Measurements from ENCODE around the gene SDHC.
"Not testable (repeated sequence)": the region's sequence is repeated elsewhere in the genome, so short reads cannot be mapped to it uniquely, and the experiment has no call there.

The SDHC gene

GRCh38 chr1:161399257-161399998 lies 85.2 kb downstream of the SDHC start:
- in situ Hi-C loops (cut with HindIII; ENCODE audit: low sequenced_read_pairs): no loop called here
- DNase-seq (ENCODE audit: low read depth, low spot score): peak; percentile 93
- peak; percentile 35 for TF ChIP-seq CTCF (IDR thresholded peaks at IDR 0.05; ENCODE audit: low read depth, low read length)
- peak overlapping the region; percentile 92 for H3K4me3 ChIP-seq (ENCODE audit: low read depth, low read length)

GRCh38 chr1:161402446-161402845 lies 88.3 kb downstream of the SDHC start:
- in situ Hi-C loops (cut with HindIII; ENCODE audit: low sequenced_read_pairs): no loop called here
- no peak for TF ChIP-seq CTCF (IDR thresholded peaks at IDR 0.05; ENCODE audit: low read depth, low read length)
- H3K4me3 ChIP-seq (ENCODE audit: low read depth, low read length): no peak overlapping the region
- DNase-seq (ENCODE audit: low read depth, low spot score): no peak

GRCh38 chr1:161404051-161404597 lies 89.9 kb downstream of the SDHC start:
- no peak for TF ChIP-seq CTCF (IDR thresholded peaks at IDR 0.05; ENCODE audit: low read depth, low read length)
- no peak overlapping the region for H3K4me3 ChIP-seq (ENCODE audit: low read depth, low read length)
- no peak for DNase-seq (ENCODE audit: low read depth, low spot score)
- in situ Hi-C loops (cut with HindIII; ENCODE audit: low sequenced_read_pairs): no loop called here

GRCh38 chr1:161406551-161406950 lies 92.4 kb downstream of the SDHC start:
- DNase-seq (ENCODE audit: low read depth, low spot score); H3K4me3 ChIP-seq (ENCODE audit: low read depth, low read length); in situ Hi-C loops (cut with HindIII; ENCODE audit: low sequenced_read_pairs): not testable (repeated sequence)

- in situ Hi-C loops (cut with HindIII; ENCODE audit: low sequenced_read_pairs): no loop called here
These were observed 93.3 kb downstream of the SDHC start for GRCh38 chr1:161407451-161407985.

GRCh38 chr1:161408429-161409052 lies 94.4 kb downstream of the SDHC start:
- no peak for DNase-seq (ENCODE audit: low read depth, low spot score)
- H3K4me3 ChIP-seq (ENCODE audit: low read depth, low read length): no peak overlapping the region
- no peak for TF ChIP-seq CTCF (IDR thresholded peaks at IDR 0.05; ENCODE audit: low read depth, low read length)
- in situ Hi-C loops (cut with HindIII; ENCODE audit: low sequenced_read_pairs): no loop called here

More at GRCh38 chr1:161407451-161407985, 93.3 kb downstream of the SDHC start:
- no peak overlapping the region for H3K4me3 ChIP-seq (ENCODE audit: low read depth, low read length)
- DNase-seq (ENCODE audit: low read depth, low spot score): no peak
- TF ChIP-seq CTCF (IDR thresholded peaks at IDR 0.05; ENCODE audit: low read depth, low read length): no peak

- in situ Hi-C loops (cut with HindIII; ENCODE audit: low sequenced_read_pairs); DNase-seq (ENCODE audit: low read depth, low spot score); H3K4me3 ChIP-seq (ENCODE audit: low read depth, low read length): not testable (repeated sequence)
These were observed 95.9 kb downstream of the SDHC start for GRCh38 chr1:161409848-161410635.

GRCh38 chr1:161410636-161410970 lies 96.4 kb downstream of the SDHC start:
- in situ Hi-C loops (cut with HindIII; ENCODE audit: low sequenced_read_pairs); DNase-seq (ENCODE audit: low read depth, low spot score); H3K4me3 ChIP-seq (ENCODE audit: low read depth, low read length): not testable (repeated sequence)

All from astrocyte of the spinal cord (primary cell).